B cell (primary cell): ENCODE results near the gene FGF8. TPM values are rescaled to one million over a fixed set of nuclear protein-coding genes. Genes with fewer than 3 reads are reported as not detected.
A peak's percentile ranks its signal among the peaks of the same experiment; 100 is the strongest.

Experiments
- ATAC-seq: fragments of 200-7000 bp; cut with Tn5 transposase; one replicate; pipeline ENCODE4 v1.10.0; 2021; ENCODE audit warnings: low read depth, mild to moderate bottlenecking, moderate number of reproducible peaks, moderate library complexity
- CTCF ChIA-PET: fragments of 350-600 bp; sonication (Branson Sonifier 250); formaldehyde crosslinking; loops from one replicate; lab custom pipeline; 2021; ENCODE audit warnings: antibody characterized with exemption, inconsistent platforms; lab: Charles Lee
- POLR2A ChIA-PET: fragments of 350-600 bp; sonication (Branson Sonifier 250); formaldehyde crosslinking; loops from one replicate; lab custom pipeline; 2021; ENCODE audit warnings: antibody characterized with exemption; lab: Charles Lee
- DNase-seq: peaks from one replicate; pipeline ENCODE4 v3.0.0; 2013
- H2AFZ ChIP-seq: 2 replicates; pipeline ENCODE4 v1.6.1; 2012; ENCODE audit warnings: mild to moderate bottlenecking, low read depth, low read length; ENCODE audit not compliant: insufficient read depth, poor library complexity, severe bottlenecking
- H3K27ac ChIP-seq, 2 donors: 1 replicate in 1 of 2; 2 replicates in 1 of 2; pipeline ENCODE4 v1.5.1; 2012 to 2013; ENCODE audit warnings: low read length in 2 of 2, mild to moderate bottlenecking in 2 of 2, moderate library complexity in 1 of 2
- H3K27me3 ChIP-seq, 4 experiments: fragments of 200-600 bp in 1 of 4; sonication (generic) in 1 of 4; replicated peaks in 1 of 4; 1 replicate in 2 of 4; 2 replicates in 2 of 4; pipeline versions ENCODE4 v1.6.1 to v1.7.0; 2013 to 2016; ENCODE audit warnings: low read length in 3 of 4, mild to moderate bottlenecking in 2 of 4, mixed read lengths in 1 of 4, moderate library complexity in 1 of 4; ENCODE audit not compliant: insufficient read depth in 4 of 4, control insufficient read depth in 3 of 4; ENCODE audit errors: control extremely low read depth in 1 of 4
- H3K36me3 ChIP-seq, 2 experiments: replicated peaks in 1 of 2; 1 replicate in 1 of 2; 2 replicates in 1 of 2; pipeline versions ENCODE4 v1.6.1 to v1.7.1; 2013; ENCODE audit warnings: low read length in 1 of 2; ENCODE audit not compliant: insufficient read depth in 2 of 2, control insufficient read depth in 1 of 2; ENCODE audit errors: control extremely low read depth in 1 of 2, extremely low read depth in 1 of 2
- H3K4me1 ChIP-seq, 2 donors: fragments of 200-600 bp in 1 of 2; sonication (generic) in 1 of 2; 1 replicate in 1 of 2; 2 replicates in 1 of 2; pipeline versions ENCODE4 v1.5.1 to v1.6.1; 2013 to 2017; ENCODE audit warnings: low read length in 2 of 2; ENCODE audit not compliant: control insufficient read depth in 2 of 2, insufficient read depth in 2 of 2
- H3K4me2 ChIP-seq: replicated peaks from 2 replicates; pipeline ENCODE3; 2012; ENCODE audit warnings: mild to moderate bottlenecking, low read depth, low read length; ENCODE audit not compliant: poor library complexity, severe bottlenecking
- H3K4me3 ChIP-seq, 5 experiments: fragments of 200-600 bp in 1 of 5; sonication (generic) in 1 of 5; 1 replicate in 3 of 5; 2 replicates in 2 of 5; pipeline versions ENCODE4 v1.5.1 to v1.7.0; 2011 to 2016; ENCODE audit warnings: low read length in 4 of 5, mild to moderate bottlenecking in 4 of 5, low read depth in 2 of 5, control low read depth in 1 of 5, moderate library complexity in 1 of 5; ENCODE audit not compliant: insufficient read depth in 1 of 5; ENCODE audit errors: control extremely low read depth in 1 of 5, extremely low read depth in 1 of 5
- H3K79me2 ChIP-seq: fragments of 200-600 bp; sonication (generic); one replicate; pipeline ENCODE4 v1.6.0; 2016; ENCODE audit warnings: low read length; ENCODE audit not compliant: control insufficient read depth, insufficient read depth
- H3K9ac ChIP-seq: fragments of 200-600 bp; sonication (generic); 2 replicates; pipeline ENCODE4 v1.6.1; 2017; ENCODE audit warnings: mild to moderate bottlenecking, low read length, moderate library complexity
- H3K9me3 ChIP-seq, 3 donors: one replicate each; pipeline versions ENCODE4 v1.6.1 to v1.7.1; 2013; ENCODE audit warnings: low read length in 2 of 3; ENCODE audit not compliant: control insufficient read depth in 2 of 3, insufficient read depth in 1 of 3; ENCODE audit errors: control extremely low read depth in 1 of 3
- H4K20me1 ChIP-seq: 2 replicates; pipeline ENCODE4 v1.6.0; 2012; ENCODE audit warnings: mild to moderate bottlenecking, low read length; ENCODE audit not compliant: insufficient read depth, control insufficient read depth, poor library complexity, severe bottlenecking
- H3K27ac Mint-ChIP-seq: one replicate; pipeline ENCODE4 v1.8.0; 2021; ENCODE audit warnings: mixed read lengths
- H3K27me3 Mint-ChIP-seq: one replicate; pipeline ENCODE4 v1.8.0; 2021; ENCODE audit warnings: mixed read lengths
- H3K4me1 Mint-ChIP-seq: one replicate; pipeline ENCODE4 v1.8.0; 2021; ENCODE audit warnings: mixed read lengths
- H3K4me3 Mint-ChIP-seq: one replicate; pipeline ENCODE4 v1.8.0; 2021; ENCODE audit warnings: mixed read lengths
- H3K9me3 Mint-ChIP-seq: one replicate; pipeline ENCODE4 v1.8.0; 2022; ENCODE audit warnings: mixed read lengths; ENCODE audit not compliant: insufficient read depth
- EZH2 ChIP-seq: IDR thresholded peaks from 2 replicates; pipeline ENCODE4 v1.6.1; 2012; ENCODE audit warnings: borderline replicate concordance, low read depth, mild to moderate bottlenecking, moderate library complexity, low read length; ENCODE audit not compliant: insufficient read depth, poor library complexity, severe bottlenecking
- WGBS: methylation state at CpG from one replicate; pipeline ENCODE4 v1.1.5; 2013; ENCODE audit warnings: missing lambda C conversion rate; ENCODE audit not compliant: insufficient coverage; 5-methylcytosine and 5-hydroxymethylcytosine counted together
- intact Hi-C: fragments of 100-400 bp; cut with micrococcal nuclease; formaldehyde crosslinking; loops from one replicate; pipeline ENCODE4 v1.10.0; 2022
- polyA plus RNA-seq: library from polyadenylated mRNA; depleted of rRNA; stranded (reverse); fragments of >200 nt; gene quantifications from 2 replicates; pipeline ENCODE4 v1.2.3, GENCODE V29; 2012
- total RNA-seq, 2 donors: library from RNA; stranded (reverse); fragments of 120-200 nt in 1 of 2; gene quantifications; 1 replicate in 1 of 2; 2 replicates in 1 of 2; pipeline versions ENCODE4 v1.2.3 to v1.2.4, GENCODE V29; 2013 to 2022
- TF ChIP-seq, protein P1 (sequence below): fragments of 200-600 bp; IDR thresholded peaks from one replicate; pipeline ENCODE4 v1.8.0; 2022; ENCODE audit warnings: antibody characterized with exemption, mild to moderate bottlenecking

FGF8 gene
- total and polyA plus RNA-seq, 2 donors (not counting 1 experiment from before 2014, with no cell fraction given) = not detected

DNA sequence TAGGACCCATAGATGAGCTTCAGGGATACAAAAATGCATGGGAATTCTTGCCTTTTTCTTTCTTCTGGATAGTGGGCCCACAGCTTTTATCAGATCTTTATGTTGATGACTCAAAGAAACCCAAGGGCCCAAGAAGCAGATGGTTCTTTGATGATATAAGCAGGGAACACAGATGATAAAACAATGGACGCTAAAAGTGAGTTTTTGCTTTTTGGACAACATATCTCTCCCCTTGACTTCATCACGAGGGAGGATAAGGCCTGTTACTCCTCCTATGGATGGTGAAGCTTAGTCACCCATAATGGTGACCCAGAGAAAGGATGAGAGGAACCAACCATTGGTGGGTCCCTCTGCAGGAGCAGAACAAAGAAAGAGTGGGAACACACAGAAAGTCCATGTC lies 48.8 kb upstream of the FGF8 start:
- Histone ChIP-seq H3K79me2 (peaks cover 7% of the 10 kb centered on the region), H4K20me1 (peaks cover 7% of the 10 kb centered on the region), H3K9ac (no peak overlapping the region), H3K36me3 (peaks cover 2 to 17% of the 10 kb centered on the region in 2 experiments), H3K4me3 (no peak overlapping the region), H2AFZ (no peak overlapping the region), H3K4me1 (peaks cover 0 to 8% of the 10 kb centered on the region in 2 donors), H3K9me3 (no peaks in the 10 kb centered on the region), H3K4me2 (no peak overlapping the region), H3K27me3 (no peaks in the 10 kb centered on the region), H3K27ac (no peak overlapping the region)
- no peaks in the 10 kb centered on the region for H3K27me3 Mint-ChIP-seq
- WGBS = no CpG with 5 or more reads among the region's 2 CpGs
- intact Hi-C loops = no loop called here
- POLR2A ChIA-PET = no interaction called here
- CTCF ChIA-PET = interaction anchor here (9.6 kb wide), 1 partner anchor 12 kb away, joined by 45 read pairs; no protein-coding TSS in a partner anchor
- no peak for DNase-seq
- TF ChIP-seq EZH2 = no peak
- TF ChIP-seq, protein P1, sequence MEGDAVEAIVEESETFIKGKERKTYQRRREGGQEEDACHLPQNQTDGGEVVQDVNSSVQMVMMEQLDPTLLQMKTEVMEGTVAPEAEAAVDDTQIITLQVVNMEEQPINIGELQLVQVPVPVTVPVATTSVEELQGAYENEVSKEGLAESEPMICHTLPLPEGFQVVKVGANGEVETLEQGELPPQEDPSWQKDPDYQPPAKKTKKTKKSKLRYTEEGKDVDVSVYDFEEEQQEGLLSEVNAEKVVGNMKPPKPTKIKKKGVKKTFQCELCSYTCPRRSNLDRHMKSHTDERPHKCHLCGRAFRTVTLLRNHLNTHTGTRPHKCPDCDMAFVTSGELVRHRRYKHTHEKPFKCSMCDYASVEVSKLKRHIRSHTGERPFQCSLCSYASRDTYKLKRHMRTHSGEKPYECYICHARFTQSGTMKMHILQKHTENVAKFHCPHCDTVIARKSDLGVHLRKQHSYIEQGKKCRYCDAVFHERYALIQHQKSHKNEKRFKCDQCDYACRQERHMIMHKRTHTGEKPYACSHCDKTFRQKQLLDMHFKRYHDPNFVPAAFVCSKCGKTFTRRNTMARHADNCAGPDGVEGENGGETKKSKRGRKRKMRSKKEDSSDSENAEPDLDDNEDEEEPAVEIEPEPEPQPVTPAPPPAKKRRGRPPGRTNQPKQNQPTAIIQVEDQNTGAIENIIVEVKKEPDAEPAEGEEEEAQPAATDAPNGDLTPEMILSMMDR = no peak
- no peak overlapping the region for H3K4me3 Mint-ChIP-seq
- no peak for ATAC-seq
- H3K4me1 Mint-ChIP-seq = peaks cover 3% of the 10 kb centered on the region
- H3K27ac Mint-ChIP-seq = no peak overlapping the region
- H3K9me3 Mint-ChIP-seq = no peaks in the 10 kb centered on the region

GRCh38 chr10:101818872-101819633 lies 43.1 kb upstream of the FGF8 start:
- Histone ChIP-seq H3K27me3 (no peaks in the 10 kb centered on the region), H3K27ac (peak overlapping the region; percentile 78 to 85), H3K79me2 (peaks cover 60% of the 10 kb centered on the region), H4K20me1 (peaks cover 41% of the 10 kb centered on the region), H2AFZ (peak overlapping the region; percentile 86), H3K4me1 (peaks cover 19 to 23% of the 10 kb centered on the region in 2 donors), H3K36me3 (peaks cover 0 to 2% of the 10 kb centered on the region in 2 experiments), H3K4me3 (peak overlapping the region; percentile 49 to 56 (median 52)), H3K9ac (peak overlapping the region; percentile 50), H3K4me2 (peak overlapping the region; percentile 79), H3K9me3 (no peaks in the 10 kb centered on the region)
- ChIA-PET POLR2A (interaction anchor here (1.1 to 6.3 kb wide), 10 partner anchors 11 to 895 kb away, joined by 3 to 102 read pairs (median 4); partner anchors contain the start of genes ARL3, ARMH3, NPM3 and TRIM8), CTCF (interaction anchor here (0.9 to 9.6 kb wide), 9 partner anchors 14 to 254 kb away, joined by 3 to 48 read pairs (median 7); partner anchors contain the start of gene NPM3)
- no peak for TF ChIP-seq EZH2
- TF ChIP-seq, protein P1 = no peak
- WGBS = 20% methylated on average over 13 of the region's 14 CpGs
- ATAC-seq (peak; percentile 0), DNase-seq (no peak)
- Mint-ChIP-seq H3K4me3 (peak overlapping the region; percentile 94), H3K9me3 (no peaks in the 10 kb centered on the region), H3K27me3 (no peaks in the 10 kb centered on the region), H3K27ac (peak overlapping the region; percentile 99), H3K4me1 (peaks cover 28% of the 10 kb centered on the region)
- intact Hi-C loops = loop anchor here (1.0 to 5.0 kb wide), 9 partner anchors 11 to 893 kb away; partner anchors contain the start of genes ARL3, ARMH3, GBF1 and LDB1
